Measurements from ENCODE around the gene HIVEP1.

The HIVEP1 gene

GRCh38 chr6:11996751-11997150 lies 15.4 kb upstream of the HIVEP1 start:
- no peak for DNase-seq

GRCh38 chr6:11999246-11999645 lies 12.9 kb upstream of the HIVEP1 start:
- no peak for DNase-seq

GRCh38 chr6:12000174-12000573 lies 11.9 kb upstream of the HIVEP1 start:
- DNase-seq, result no peak

- no peak for DNase-seq
Measured at GRCh38 chr6:12001004-12001705, 11.0 kb upstream of the HIVEP1 start.

- no peak for DNase-seq
Measured at GRCh38 chr6:12001706-12002435, 10.2 kb upstream of the HIVEP1 start.

- no peak for DNase-seq
Measured at GRCh38 chr6:12007473-12007872, 4.6 kb upstream of the HIVEP1 start.

- DNase-seq, result no peak
Measured at GRCh38 chr6:12007887-12008286, 4.2 kb upstream of the HIVEP1 start.

GRCh38 chr6:12008366-12009179 lies 3.5 kb upstream of the HIVEP1 start:
- DNase-seq, result peak; percentile 31

GRCh38 chr6:12009180-12009685 lies 2.9 kb upstream of the HIVEP1 start:
- DNase-seq, result no peak

GRCh38 chr6:12009876-12010634 lies 2.1 kb upstream of the HIVEP1 start:
- no peak for DNase-seq

GRCh38 chr6:12010635-12011275 lies 1.4 kb upstream of the HIVEP1 start:
- peak; percentile 41 for DNase-seq

GRCh38 chr6:12011276-12012037 lies 655 bp upstream of the HIVEP1 start:
- DNase-seq, result peak; percentile 75

GRCh38 chr6:12012558-12013306 lies 620 bp downstream of the HIVEP1 start:
- DNase-seq, result peak; percentile 28

- no peak for DNase-seq
Measured at GRCh38 chr6:12013307-12013719, 1.2 kb downstream of the HIVEP1 start.

GRCh38 chr6:12014027-12014872 lies 2.1 kb downstream of the HIVEP1 start:
- no peak for DNase-seq

GRCh38 chr6:12014873-12015149 lies 2.7 kb downstream of the HIVEP1 start:
- DNase-seq, result no peak

- DNase-seq, result no peak
Measured at GRCh38 chr6:12017263-12017662, 5.2 kb downstream of the HIVEP1 start.

GRCh38 chr6:12017876-12018401 lies 5.8 kb downstream of the HIVEP1 start:
- DNase-seq, result no peak

- DNase-seq, result no peak
Measured at GRCh38 chr6:12020187-12020791, 8.2 kb downstream of the HIVEP1 start.
